Hepatocyte (in vitro differentiated cells): ENCODE results near the gene PTPN4.

Experiments
- EZH2 ChIP-seq: fragments of 200-600 bp; sonication (generic); IDR thresholded peaks from 2 replicates; pipeline ENCODE4 v1.6.1; 2016; ENCODE audit warnings: antibody characterized with exemption, mild to moderate bottlenecking, borderline replicate concordance
- TF ChIP-seq, protein P1 (sequence below): fragments of 200-600 bp; sonication (generic); IDR thresholded peaks from 2 replicates; pipeline ENCODE4 v1.5.1; 2016; ENCODE audit warnings: antibody characterized with exemption, mild to moderate bottlenecking; ENCODE audit not compliant: poor library complexity

- TF ChIP-seq, protein P1, sequence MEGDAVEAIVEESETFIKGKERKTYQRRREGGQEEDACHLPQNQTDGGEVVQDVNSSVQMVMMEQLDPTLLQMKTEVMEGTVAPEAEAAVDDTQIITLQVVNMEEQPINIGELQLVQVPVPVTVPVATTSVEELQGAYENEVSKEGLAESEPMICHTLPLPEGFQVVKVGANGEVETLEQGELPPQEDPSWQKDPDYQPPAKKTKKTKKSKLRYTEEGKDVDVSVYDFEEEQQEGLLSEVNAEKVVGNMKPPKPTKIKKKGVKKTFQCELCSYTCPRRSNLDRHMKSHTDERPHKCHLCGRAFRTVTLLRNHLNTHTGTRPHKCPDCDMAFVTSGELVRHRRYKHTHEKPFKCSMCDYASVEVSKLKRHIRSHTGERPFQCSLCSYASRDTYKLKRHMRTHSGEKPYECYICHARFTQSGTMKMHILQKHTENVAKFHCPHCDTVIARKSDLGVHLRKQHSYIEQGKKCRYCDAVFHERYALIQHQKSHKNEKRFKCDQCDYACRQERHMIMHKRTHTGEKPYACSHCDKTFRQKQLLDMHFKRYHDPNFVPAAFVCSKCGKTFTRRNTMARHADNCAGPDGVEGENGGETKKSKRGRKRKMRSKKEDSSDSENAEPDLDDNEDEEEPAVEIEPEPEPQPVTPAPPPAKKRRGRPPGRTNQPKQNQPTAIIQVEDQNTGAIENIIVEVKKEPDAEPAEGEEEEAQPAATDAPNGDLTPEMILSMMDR = no peak
- TF ChIP-seq EZH2 = no peak
Measured at GRCh38 chr2:120020554-120020953, 260.8 kb downstream of the PTPN4 start.
